Measurements from ENCODE around the gene PLIN3.

GRCh38 chr19:4794971-4795370, 72.5 kb downstream of the PLIN3 start:
- TF ChIP-seq EP300 (IDR thresholded peaks at IDR 0.05), result no peak
- TF ChIP-seq, protein P1, sequence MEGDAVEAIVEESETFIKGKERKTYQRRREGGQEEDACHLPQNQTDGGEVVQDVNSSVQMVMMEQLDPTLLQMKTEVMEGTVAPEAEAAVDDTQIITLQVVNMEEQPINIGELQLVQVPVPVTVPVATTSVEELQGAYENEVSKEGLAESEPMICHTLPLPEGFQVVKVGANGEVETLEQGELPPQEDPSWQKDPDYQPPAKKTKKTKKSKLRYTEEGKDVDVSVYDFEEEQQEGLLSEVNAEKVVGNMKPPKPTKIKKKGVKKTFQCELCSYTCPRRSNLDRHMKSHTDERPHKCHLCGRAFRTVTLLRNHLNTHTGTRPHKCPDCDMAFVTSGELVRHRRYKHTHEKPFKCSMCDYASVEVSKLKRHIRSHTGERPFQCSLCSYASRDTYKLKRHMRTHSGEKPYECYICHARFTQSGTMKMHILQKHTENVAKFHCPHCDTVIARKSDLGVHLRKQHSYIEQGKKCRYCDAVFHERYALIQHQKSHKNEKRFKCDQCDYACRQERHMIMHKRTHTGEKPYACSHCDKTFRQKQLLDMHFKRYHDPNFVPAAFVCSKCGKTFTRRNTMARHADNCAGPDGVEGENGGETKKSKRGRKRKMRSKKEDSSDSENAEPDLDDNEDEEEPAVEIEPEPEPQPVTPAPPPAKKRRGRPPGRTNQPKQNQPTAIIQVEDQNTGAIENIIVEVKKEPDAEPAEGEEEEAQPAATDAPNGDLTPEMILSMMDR (IDR thresholded peaks at IDR 0.05), result no peak
- TF ChIP-seq POLR2AphosphoS5 (IDR thresholded peaks at IDR 0.05), result no peak
